Hepatocyte (in vitro differentiated cells): Measurements from ENCODE around the gene MORN4.

Source experiments
- EZH2 ChIP-seq: fragments of 200-600 bp; sonication (generic); IDR thresholded peaks from 2 replicates; pipeline ENCODE4 v1.6.1; 2016; ENCODE audit warnings: antibody characterized with exemption, mild to moderate bottlenecking, borderline replicate concordance
- TF ChIP-seq, protein P1 (sequence below): fragments of 200-600 bp; sonication (generic); IDR thresholded peaks from 2 replicates; pipeline ENCODE4 v1.5.1; 2016; ENCODE audit warnings: antibody characterized with exemption, mild to moderate bottlenecking; ENCODE audit not compliant: poor library complexity

DNA sequence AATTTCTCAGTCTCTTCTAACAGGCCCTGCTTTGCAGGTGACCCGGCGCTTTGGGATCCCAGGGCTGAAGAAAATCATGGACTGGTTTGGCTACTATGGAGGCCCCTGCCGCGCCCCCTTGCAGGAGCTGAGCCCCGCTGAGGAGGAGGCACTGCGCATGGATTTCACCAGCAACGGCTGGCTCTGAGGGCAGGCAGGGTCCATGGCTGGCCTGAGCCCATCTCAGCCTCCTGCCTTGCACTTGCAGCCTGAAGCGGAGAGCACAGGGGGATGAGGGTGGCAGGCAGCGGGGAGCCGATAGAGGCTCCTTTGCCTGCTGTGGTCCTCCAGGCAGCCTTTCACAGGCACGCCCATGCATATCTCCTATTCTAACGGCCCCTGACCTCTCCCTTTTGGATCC, 21.8 kb downstream of the MORN4 start:
- TF ChIP-seq, protein P1, sequence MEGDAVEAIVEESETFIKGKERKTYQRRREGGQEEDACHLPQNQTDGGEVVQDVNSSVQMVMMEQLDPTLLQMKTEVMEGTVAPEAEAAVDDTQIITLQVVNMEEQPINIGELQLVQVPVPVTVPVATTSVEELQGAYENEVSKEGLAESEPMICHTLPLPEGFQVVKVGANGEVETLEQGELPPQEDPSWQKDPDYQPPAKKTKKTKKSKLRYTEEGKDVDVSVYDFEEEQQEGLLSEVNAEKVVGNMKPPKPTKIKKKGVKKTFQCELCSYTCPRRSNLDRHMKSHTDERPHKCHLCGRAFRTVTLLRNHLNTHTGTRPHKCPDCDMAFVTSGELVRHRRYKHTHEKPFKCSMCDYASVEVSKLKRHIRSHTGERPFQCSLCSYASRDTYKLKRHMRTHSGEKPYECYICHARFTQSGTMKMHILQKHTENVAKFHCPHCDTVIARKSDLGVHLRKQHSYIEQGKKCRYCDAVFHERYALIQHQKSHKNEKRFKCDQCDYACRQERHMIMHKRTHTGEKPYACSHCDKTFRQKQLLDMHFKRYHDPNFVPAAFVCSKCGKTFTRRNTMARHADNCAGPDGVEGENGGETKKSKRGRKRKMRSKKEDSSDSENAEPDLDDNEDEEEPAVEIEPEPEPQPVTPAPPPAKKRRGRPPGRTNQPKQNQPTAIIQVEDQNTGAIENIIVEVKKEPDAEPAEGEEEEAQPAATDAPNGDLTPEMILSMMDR: no peak
- no peak for TF ChIP-seq EZH2
